ENCODE measurements around the gene MACROH2A1.

MACROH2A1 gene

GRCh38 chr5:135332519-135333150, 66.4 kb downstream of the MACROH2A1 start:
- Histone ChIP-seq H3K9ac (ENCODE audit: low read length) (no peak overlapping the region), H3K36me3 (ENCODE audit: insufficient read depth, low read length) (peaks cover 5% of the 10 kb centered on the region), H3K27ac (ENCODE audit: low read depth, low read length) (no peak overlapping the region), H3K9me3 (ENCODE audit: low read length) (no peaks in the 10 kb centered on the region), H3K4me1 (ENCODE audit: insufficient read depth, low read length) (peaks cover 32% of the 10 kb centered on the region), H3K27me3 (ENCODE audit: control insufficient read depth in 1 of 2, insufficient read depth in 2 of 2, low read length in 2 of 2) (no peaks in the 10 kb centered on the region), H3K4me3 (ENCODE audit: low read depth in 1 of 2, low read length in 2 of 2) (no peak overlapping the region)

GRCh38 chr5:135331612-135332011, 67.4 kb downstream of the MACROH2A1 start:
- Histone ChIP-seq H3K27me3 (ENCODE audit: control insufficient read depth in 1 of 2, insufficient read depth in 2 of 2, low read length in 2 of 2) (no peaks in the 10 kb centered on the region), H3K9me3 (ENCODE audit: low read length) (no peaks in the 10 kb centered on the region), H3K9ac (ENCODE audit: low read length) (no peak overlapping the region), H3K4me1 (ENCODE audit: insufficient read depth, low read length) (peaks cover 22% of the 10 kb centered on the region), H3K4me3 (ENCODE audit: low read depth in 1 of 2, low read length in 2 of 2) (no peak overlapping the region), H3K36me3 (ENCODE audit: insufficient read depth, low read length) (peaks cover 3% of the 10 kb centered on the region), H3K27ac (ENCODE audit: low read depth, low read length) (no peak overlapping the region)

- peaks cover 13% of the 10 kb centered on the region for H3K4me1 ChIP-seq (ENCODE audit: insufficient read depth, low read length)
- no peak overlapping the region for H3K27ac ChIP-seq (ENCODE audit: low read depth, low read length)
- no peak overlapping the region for H3K9ac ChIP-seq (ENCODE audit: low read length)
- H3K4me3 ChIP-seq (ENCODE audit: low read depth in 1 of 2, low read length in 2 of 2): no peak overlapping the region
- H3K36me3 ChIP-seq (ENCODE audit: insufficient read depth, low read length): no peaks in the 10 kb centered on the region
- no peaks in the 10 kb centered on the region for H3K9me3 ChIP-seq (ENCODE audit: low read length)
- no peaks in the 10 kb centered on the region for H3K27me3 ChIP-seq (ENCODE audit: control insufficient read depth in 1 of 2, insufficient read depth in 2 of 2, low read length in 2 of 2)
Measured at GRCh38 chr5:135330798-135331096, 68.3 kb downstream of the MACROH2A1 start.

DNA sequence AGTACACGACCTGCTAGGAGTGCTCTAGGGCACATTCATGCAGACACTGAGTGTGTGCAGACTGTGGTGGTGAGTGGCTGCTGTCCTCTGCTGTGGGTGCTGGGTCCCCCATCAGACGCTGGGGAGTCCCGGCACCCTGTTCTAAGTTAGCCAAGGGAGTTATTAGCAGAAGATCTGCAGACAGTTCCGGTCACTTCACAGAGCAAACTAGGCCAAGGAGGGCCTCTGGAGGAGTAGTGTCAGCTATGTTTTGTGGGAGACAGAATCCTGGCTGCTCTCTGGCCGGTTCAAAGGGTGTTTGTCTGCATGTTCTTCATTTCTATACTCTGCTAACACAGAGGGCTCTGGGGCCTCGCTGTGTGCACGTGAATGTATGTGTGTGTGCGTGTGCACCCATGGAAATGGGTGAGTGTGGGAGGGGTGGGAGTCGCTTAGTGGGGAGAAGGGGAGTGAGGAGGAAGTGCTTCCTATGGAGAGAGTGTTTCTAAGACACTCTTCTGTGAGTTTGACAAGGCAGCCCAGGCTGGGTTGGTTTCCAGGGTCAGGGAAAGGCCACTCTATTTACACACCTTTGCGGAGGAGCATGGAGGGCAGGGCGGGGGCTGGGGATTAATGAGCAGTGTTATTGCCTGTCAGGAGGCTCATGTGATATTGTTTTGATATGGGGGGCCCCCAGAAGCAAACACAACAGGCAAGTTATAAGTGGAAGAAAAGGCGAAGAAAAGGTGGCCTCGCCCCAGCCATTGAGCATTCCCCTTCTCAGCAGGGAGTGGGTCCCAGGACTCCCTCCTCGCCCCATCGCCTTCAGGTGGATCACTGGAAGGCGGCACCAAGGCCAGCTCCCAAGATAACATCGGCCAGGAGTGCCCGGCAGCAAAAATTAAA, 68.9 kb downstream of the MACROH2A1 start:
- Histone ChIP-seq H3K27ac (ENCODE audit: low read depth, low read length) (no peak overlapping the region), H3K9me3 (ENCODE audit: low read length) (no peaks in the 10 kb centered on the region), H3K4me3 (ENCODE audit: low read depth in 1 of 2, low read length in 2 of 2) (no peak overlapping the region), H3K4me1 (ENCODE audit: insufficient read depth, low read length) (peaks cover 8% of the 10 kb centered on the region), H3K27me3 (ENCODE audit: control insufficient read depth in 1 of 2, insufficient read depth in 2 of 2, low read length in 2 of 2) (no peaks in the 10 kb centered on the region), H3K9ac (ENCODE audit: low read length) (no peak overlapping the region), H3K36me3 (ENCODE audit: insufficient read depth, low read length) (no peaks in the 10 kb centered on the region)

GRCh38 chr5:135329066-135329912, 69.7 kb downstream of the MACROH2A1 start:
- H3K9ac ChIP-seq (ENCODE audit: low read length): no peak overlapping the region
- H3K4me3 ChIP-seq (ENCODE audit: low read depth in 1 of 2, low read length in 2 of 2): no peak overlapping the region
- peaks cover 8% of the 10 kb centered on the region for H3K4me1 ChIP-seq (ENCODE audit: insufficient read depth, low read length)
- H3K36me3 ChIP-seq (ENCODE audit: insufficient read depth, low read length): no peaks in the 10 kb centered on the region
- no peaks in the 10 kb centered on the region for H3K27me3 ChIP-seq (ENCODE audit: control insufficient read depth in 1 of 2, insufficient read depth in 2 of 2, low read length in 2 of 2)
- H3K9me3 ChIP-seq (ENCODE audit: low read length): no peaks in the 10 kb centered on the region
- H3K27ac ChIP-seq (ENCODE audit: low read depth, low read length): no peak overlapping the region

DNA sequence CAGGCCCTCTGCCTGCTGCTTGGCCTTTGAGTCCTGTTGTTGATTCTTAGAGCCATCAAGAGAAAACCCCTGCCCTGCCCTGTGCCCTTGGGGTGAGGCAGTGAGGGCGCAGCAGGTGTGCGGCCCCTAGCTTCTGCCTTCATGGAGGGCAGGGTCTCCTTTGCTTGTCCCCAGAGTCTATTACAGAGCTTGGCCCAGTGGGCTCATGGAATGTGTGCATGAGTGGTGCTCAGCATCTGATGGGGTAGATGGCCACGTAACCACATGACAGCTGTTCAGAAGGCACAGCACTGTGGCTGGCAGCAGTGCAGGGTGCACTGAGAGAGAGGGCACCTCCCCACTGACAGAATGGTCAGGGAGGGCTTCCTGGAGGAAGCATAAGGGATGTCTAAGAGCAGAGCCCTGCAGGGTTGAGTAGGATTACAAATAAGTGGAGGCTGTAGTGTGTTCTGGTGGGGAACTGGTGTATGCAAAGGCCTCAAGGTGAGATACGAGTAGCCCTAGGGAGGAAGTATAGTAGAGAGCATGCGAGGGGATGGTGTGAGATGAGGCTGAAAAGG, 70.8 kb downstream of the MACROH2A1 start:
- no peaks in the 10 kb centered on the region for H3K36me3 ChIP-seq (ENCODE audit: insufficient read depth, low read length)
- H3K27ac ChIP-seq (ENCODE audit: low read depth, low read length): no peak overlapping the region
- H3K4me3 ChIP-seq (ENCODE audit: low read depth in 1 of 2, low read length in 2 of 2): no peak overlapping the region
- no peak overlapping the region for H3K9ac ChIP-seq (ENCODE audit: low read length)
- peaks cover 5% of the 10 kb centered on the region for H3K4me1 ChIP-seq (ENCODE audit: insufficient read depth, low read length)
- H3K27me3 ChIP-seq (ENCODE audit: control insufficient read depth in 1 of 2, insufficient read depth in 2 of 2, low read length in 2 of 2): no peaks in the 10 kb centered on the region
- H3K9me3 ChIP-seq (ENCODE audit: low read length): no peaks in the 10 kb centered on the region

DNA sequence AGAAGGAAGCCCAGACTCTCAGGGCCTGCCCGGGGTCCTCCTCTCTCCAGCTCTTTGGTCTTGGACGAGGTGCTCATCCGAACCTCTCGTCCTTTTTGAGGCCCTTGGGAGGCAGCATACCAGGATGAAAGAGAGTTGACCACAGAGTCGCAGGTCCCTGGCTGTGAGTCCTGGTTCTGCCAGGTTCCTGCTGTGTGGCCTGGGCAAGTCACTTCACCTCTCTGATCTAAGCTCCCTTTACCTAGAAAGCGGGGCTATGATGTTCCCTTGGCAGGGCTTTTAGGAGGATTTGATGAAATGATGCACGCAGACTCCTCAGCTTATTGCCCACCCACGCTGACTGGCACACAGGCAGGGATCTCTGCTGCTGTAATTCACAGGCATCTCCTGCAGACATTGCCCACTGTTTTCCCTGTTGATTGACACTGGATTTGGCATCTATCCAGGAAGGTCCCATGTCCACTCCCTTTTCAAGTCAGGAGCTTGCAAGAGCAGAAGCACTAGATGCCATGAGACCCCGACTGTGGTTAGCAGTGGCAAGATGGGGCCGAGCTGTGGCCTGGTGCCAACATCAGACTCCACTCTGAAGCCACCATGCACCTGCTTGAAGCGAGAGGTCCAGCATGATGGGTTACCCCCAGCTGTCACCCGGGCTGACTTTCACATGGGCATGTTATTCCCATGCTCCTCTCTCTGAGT, 71.5 kb downstream of the MACROH2A1 start:
- Histone ChIP-seq H3K4me1 (ENCODE audit: insufficient read depth, low read length) (peaks cover 3% of the 10 kb centered on the region), H3K9ac (ENCODE audit: low read length) (no peak overlapping the region), H3K36me3 (ENCODE audit: insufficient read depth, low read length) (no peaks in the 10 kb centered on the region), H3K27ac (ENCODE audit: low read depth, low read length) (no peak overlapping the region), H3K27me3 (ENCODE audit: control insufficient read depth in 1 of 2, insufficient read depth in 2 of 2, low read length in 2 of 2) (no peaks in the 10 kb centered on the region), H3K4me3 (ENCODE audit: low read depth in 1 of 2, low read length in 2 of 2) (no peak overlapping the region), H3K9me3 (ENCODE audit: low read length) (no peaks in the 10 kb centered on the region)

- Histone ChIP-seq H3K36me3 (ENCODE audit: insufficient read depth, low read length) (no peaks in the 10 kb centered on the region), H3K9me3 (ENCODE audit: low read length) (no peaks in the 10 kb centered on the region), H3K9ac (ENCODE audit: low read length) (no peak overlapping the region), H3K4me3 (ENCODE audit: low read depth in 1 of 2, low read length in 2 of 2) (no peak overlapping the region), H3K27ac (ENCODE audit: low read depth, low read length) (no peak overlapping the region), H3K27me3 (ENCODE audit: control insufficient read depth in 1 of 2, insufficient read depth in 2 of 2, low read length in 2 of 2) (no peaks in the 10 kb centered on the region), H3K4me1 (ENCODE audit: insufficient read depth, low read length) (no peaks in the 10 kb centered on the region)
Measured at GRCh38 chr5:135326296-135327254, 72.5 kb downstream of the MACROH2A1 start.

DNA sequence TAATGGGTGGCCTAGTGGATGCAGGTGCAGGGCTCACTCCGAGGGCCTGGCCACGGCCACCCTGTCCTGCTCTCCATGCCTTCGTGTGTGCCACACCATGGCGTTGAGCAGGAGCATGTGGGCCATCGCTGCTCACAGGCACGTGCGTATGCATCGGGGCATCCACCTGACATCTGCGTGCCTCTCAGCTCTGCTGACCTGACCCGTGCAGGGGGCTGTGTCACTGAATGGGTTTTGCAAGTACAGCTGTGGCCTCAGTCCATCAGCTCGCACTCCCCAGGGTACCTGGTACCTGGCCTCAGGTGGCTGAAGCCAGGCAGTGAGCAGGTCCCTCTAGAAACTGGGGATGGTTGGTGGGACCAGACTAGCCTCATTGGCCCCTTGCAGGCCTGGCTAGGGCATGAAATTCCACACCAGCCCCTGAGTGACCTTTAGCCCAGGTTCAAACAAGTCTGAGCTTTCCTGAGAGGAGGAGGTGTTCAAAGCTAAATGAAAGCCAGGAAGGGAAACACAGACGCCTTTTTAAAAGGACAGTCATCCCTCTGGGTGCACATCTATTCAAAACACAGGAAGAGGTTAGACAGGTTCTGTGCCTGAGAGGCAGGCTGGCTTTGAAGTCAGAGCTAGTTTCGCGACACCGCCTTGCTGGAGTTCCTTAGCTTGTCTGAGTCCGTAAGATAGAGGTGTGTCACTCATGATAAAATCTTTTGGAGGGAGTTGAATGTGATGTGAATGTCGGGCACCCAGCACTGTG, 74.0 kb downstream of the MACROH2A1 start:
- no peaks in the 10 kb centered on the region for H3K27me3 ChIP-seq (ENCODE audit: control insufficient read depth in 1 of 2, insufficient read depth in 2 of 2, low read length in 2 of 2)
- H3K9me3 ChIP-seq (ENCODE audit: low read length): no peaks in the 10 kb centered on the region
- H3K4me3 ChIP-seq (ENCODE audit: low read depth in 1 of 2, low read length in 2 of 2): no peak overlapping the region
- H3K4me1 ChIP-seq (ENCODE audit: insufficient read depth, low read length): no peaks in the 10 kb centered on the region
- H3K9ac ChIP-seq (ENCODE audit: low read length): no peak overlapping the region
- no peaks in the 10 kb centered on the region for H3K36me3 ChIP-seq (ENCODE audit: insufficient read depth, low read length)
- H3K27ac ChIP-seq (ENCODE audit: low read depth, low read length): no peak overlapping the region

DNA sequence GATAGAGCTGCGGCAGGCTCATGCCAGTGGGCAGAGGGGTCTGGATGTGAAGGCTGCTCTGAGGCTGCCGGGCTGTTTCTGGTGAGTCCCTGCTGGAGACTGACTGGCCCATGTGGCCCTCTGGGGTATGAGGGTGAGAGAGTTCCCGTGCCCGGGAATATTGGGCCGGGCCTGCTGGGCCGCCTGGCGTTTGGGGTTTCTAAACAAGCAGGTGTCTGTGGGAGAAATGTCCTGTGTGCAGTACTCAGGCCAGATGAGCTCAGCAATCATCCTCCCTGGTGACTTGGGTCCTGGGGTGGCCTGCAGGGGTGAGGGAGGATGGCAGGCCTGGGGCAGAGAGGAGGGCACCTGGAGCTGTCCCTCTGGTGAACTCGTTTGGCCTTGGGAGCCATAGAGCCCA, 74.9 kb downstream of the MACROH2A1 start:
- H3K9ac ChIP-seq (ENCODE audit: low read length): no peak overlapping the region
- H3K27ac ChIP-seq (ENCODE audit: low read depth, low read length): no peak overlapping the region
- no peak overlapping the region for H3K4me3 ChIP-seq (ENCODE audit: low read depth in 1 of 2, low read length in 2 of 2)
- no peaks in the 10 kb centered on the region for H3K27me3 ChIP-seq (ENCODE audit: control insufficient read depth in 1 of 2, insufficient read depth in 2 of 2, low read length in 2 of 2)
- H3K9me3 ChIP-seq (ENCODE audit: low read length): no peaks in the 10 kb centered on the region
- H3K36me3 ChIP-seq (ENCODE audit: insufficient read depth, low read length): no peaks in the 10 kb centered on the region
- no peaks in the 10 kb centered on the region for H3K4me1 ChIP-seq (ENCODE audit: insufficient read depth, low read length)
